HG03558 (cell line): ENCODE measurements around the gene HHIP.

ENCODE experiments used
- ATAC-seq: cut with Tn5 transposase; IDR thresholded peaks from one replicate; pipeline ENCODE4 v1.9.1; 2021; ENCODE audit warnings: moderate number of reproducible peaks; ENCODE audit not compliant: unreplicated experiment; ENCODE audit errors: extremely low read depth

Gene HHIP

DNA sequence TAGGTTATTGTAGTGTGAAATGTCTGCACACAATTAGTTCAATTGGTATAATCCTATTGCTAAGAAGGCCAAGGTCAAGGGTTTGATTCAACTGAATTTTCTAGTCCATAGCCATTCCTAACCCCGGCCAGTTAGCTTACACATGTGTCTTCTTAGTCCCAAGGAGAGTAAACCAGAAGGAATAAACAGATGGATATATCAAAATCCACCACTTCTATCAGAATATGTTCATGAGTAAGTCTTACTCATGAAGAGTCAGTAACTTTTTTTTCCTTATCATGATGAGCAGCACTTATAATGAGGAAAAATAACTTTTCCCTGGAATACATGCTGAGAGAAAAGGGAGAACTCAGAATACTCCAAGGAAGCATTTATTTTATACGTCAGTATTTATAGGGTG is 9.5 kb downstream of the HHIP start:
- ATAC-seq: no peak

DNA sequence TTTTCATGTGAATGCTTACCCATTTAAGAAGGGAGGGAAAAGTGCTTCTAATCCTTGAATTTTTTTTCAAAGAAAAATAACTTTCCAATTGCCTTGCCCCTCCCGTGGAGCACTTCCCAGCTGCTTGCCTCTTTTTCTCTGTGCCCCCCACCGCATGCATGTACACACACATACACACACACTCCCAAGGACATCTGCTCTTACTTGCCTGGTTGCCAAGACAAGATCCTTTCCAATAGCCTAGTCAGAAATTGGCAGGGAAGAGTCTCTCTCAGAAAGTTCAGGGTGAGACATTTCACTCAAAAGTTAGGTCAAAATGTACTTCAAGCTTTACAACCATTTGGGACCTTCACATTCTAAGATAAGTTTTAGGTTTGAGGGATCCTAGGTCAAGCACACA is 10.9 kb downstream of the HHIP start:
- no peak for ATAC-seq

DNA sequence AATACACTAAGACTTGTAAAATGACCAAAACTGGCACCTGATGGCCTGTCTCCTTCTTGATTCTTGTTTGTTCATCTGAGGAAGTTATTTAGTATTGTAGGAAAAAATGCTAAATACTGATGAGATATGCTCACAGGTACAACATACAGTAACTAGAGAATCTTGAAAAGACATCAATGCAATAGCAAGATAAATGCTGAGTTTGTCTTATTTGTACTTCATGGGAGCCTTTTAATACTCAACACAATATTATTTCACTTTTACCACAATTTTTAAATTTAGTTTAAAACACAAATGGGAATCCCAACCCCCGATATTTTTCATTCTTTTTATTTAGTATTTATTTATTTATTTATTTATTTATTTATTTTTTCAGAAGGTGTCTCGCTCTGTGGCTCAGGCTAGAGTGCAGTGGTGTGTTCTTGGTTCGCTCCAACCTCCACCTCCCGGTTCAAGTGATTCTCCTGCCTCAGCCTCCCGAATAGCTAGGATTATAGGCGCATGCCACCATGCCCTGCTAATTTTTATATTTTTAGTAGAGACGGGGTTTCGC is 12.1 kb downstream of the HHIP start:
- ATAC-seq: no peak

DNA sequence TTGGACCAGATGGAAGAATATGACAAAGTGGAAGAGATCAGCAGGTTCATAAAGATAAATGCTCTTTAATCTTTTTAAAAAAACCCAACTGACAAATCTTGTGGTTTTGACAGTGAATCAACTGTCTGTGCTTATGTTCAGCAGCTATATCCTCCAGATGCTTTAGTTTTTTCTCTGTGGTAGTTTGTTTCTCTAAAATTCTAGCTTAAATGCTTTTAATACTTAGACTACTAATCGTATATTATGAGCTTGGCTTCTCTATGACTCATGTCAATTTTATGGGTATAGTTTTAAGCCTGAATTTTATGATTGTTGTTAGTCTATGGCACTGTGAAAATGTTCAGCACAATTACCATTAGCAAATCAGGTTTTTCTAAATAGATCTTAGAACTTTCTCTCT is 12.9 kb downstream of the HHIP start:
- ATAC-seq: no peak

DNA sequence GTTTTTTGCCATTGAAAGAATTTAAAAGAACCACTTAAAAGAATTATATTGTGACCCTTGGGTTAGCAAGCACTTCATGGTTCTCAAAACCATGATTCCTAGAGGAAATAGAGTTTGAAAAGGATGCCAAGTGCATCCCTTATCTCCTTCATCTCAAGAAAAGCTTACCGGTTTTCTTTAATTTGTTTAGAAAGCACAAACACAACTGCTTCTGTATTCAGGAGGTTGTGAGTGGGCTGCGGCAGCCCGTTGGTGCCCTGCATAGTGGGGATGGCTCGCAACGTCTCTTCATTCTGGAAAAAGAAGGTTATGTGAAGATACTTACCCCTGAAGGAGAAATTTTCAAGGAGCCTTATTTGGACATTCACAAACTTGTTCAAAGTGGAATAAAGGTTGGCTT is 13.5 kb downstream of the HHIP start:
- no peak for ATAC-seq

DNA sequence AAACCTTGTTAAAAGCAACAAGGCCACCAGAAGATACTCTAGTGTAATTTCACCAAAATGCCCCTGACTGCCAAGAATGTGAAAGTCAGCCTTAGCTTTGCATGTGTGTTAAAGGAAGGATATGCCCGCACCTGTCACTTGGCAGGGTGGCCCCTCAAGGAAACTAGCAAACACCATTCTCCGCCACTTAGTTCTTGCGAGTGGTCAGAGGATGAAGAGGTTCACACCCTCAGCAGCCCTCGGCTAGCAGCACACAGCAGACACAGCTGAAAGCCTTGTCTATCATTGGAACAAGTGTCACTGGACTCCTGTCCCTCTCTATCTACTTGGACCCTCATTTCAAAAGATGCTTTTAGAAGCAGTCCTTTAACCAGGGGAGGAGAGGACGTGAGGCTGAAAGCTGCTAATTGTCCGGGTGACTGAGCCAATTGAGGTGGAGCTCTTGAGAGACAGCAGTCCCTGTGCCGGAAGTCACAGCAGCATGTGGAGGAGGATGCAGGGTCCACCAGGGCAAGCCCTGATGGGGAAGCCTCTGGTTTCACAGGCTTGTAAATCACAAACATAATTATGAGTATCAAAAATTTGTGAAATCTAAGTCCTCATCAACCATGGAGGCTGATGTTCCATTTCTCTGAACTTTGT is 18.0 kb downstream of the HHIP start:
- ATAC-seq: no peak

DNA sequence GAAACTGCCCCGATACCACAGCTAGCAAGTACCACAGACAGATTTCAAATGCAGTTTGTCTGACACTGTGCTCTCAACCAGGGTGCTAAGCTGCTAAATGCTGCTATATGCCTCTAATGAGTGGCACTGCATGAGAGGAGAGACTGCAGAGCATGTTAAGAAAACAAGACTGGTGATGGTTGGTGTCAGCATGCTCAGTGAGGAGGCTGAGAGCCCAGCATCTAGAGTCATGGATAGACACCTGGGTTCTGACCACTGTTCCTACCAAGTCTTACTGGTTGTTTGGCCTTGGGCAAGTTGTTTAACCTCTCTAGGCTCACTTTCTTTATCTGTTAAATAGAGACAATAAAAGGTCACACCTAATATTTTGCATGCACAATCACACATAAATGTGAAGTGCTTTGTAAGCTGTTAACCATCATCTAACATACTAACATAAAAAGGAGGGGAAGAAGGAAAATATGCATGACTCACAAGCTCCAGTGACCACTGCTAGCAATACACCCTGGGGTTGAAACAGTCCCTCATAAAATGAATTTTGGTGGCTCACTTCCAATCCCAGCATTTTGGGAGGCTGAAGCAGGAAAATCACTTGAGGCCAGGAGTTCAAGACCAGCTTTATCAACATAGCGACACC is 20.7 kb downstream of the HHIP start:
- no peak for ATAC-seq

DNA sequence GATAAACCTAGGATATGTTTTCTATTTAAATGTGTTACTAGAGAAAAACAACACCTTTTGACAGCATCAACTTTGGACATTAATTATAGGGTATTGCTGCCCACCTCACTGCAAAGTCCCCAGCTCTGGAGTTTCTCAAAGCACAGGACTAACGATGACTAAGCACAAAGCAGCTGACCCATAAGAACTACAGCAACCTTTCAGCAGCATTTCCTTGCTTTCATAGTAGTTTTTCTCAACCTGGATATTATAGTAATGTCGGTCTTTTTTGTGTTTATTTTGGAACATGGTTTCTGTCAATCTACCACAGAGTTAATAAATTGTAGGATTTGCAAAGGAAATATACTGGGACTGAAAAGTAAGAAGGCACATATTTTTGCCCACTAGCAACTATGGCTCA is 21.5 kb downstream of the HHIP start:
- no peak for ATAC-seq

DNA sequence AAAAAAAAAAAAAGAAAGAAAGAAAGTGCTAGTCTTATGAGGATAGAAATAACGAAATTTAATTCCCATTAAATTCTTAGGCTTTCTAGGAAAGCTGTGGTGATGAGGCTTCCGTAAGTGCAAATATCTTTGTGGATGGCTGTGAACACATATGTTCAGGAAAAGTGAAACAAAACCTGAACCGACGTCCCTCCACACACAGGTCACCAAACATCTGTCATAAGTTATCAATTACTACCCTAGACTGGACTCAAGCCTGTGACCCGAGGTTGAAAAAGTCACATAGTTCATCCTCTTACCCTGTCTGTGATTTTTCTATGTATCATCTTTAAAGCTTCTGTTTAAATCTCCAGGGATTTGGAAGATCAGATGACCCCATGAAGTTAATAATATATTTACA is 24.8 kb downstream of the HHIP start:
- ATAC-seq: no peak

DNA sequence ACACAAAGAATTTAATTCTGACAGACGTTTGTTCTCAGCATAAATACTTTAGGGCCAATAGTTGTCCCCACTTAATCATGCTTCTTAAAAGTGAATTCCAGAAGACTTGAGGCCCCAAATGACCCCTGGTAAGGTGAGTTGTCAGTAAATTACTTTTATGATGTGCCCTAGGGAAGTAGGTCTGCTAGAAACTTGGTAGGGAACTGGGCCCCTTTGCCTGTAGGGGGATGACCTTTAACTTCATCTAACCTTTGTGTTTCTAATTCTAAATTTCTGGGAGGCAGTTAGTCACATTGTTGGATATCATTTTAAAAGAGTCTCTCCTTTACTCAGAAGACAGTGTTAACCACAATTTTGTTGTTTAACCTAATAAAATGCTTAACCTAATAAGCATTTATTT is 28.8 kb downstream of the HHIP start:
- ATAC-seq: no peak

DNA sequence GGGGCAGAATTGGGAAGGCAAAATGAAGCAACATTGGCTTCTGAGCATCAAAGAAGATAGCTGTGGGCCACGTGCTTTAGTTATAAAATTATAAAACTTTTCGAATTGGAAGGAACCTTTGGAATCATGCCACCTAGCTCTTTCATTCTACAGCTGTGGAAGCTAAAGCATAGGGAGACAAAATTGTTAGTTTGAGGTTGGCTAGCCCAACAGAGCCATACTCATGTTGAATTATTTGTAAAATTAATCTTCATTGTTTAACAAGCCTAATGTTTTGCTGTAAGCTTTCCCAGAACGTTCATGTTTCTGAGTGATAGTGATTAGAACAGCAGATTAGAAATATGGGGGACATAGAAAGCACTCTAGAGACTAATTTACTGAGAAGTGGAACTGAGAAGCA is 35.9 kb downstream of the HHIP start:
- no peak for ATAC-seq

DNA sequence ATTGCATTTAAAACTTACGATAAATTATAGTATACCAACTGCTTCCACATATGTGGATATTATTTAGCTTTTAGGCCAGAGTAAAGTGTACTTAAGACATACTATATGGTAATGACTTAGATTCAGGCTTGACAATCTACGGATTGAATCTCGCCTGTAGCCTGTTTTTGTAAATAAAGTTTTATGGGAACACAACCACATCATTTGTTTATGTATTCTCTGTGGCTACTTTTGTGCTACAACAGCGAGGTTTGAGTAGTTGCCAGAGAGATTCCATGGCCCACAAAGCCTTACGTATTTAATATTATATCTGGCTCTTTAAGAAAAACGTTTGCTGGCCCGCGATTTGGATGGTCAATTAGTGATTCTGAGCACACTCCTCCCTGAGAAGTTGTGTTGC is 37.6 kb downstream of the HHIP start:
- ATAC-seq: no peak

DNA sequence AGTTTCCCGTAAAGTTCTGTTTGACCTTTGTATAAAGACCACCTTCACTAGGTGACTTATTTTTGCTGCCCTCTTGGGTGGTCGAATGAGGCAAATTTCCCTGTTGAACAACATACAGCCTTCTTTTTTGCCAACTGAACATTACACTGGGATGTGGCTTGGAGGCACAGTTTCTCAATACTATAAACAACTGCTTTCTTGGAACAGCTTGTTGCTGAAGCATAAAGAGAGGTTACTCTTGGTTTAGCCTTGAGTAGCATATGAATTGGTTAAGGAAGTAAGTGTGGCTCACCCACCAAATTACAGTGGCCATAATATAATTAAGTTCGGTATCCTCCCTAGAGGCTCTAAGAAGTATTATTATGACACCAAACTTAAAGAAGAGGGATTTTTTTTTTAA is 40.0 kb downstream of the HHIP start:
- ATAC-seq: no peak

DNA sequence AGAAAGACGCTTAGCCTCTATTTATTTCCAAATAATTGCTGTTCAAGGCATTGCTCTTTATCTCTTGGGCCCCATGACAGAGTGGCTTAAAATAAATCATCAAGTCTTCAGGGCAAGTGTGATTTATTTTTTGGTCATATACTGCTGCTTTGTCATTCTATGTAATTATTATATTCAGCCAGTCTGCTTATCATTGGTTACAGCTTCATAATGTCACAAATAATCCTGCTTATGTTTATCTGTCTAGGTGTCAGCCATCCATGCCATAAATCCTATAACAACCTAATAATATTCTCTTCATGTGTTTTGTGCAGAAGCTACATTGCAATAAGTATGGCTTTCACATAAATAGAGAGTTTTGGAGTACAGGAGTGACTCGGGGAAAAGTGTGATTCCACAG is 41.0 kb downstream of the HHIP start:
- no peak for ATAC-seq

DNA sequence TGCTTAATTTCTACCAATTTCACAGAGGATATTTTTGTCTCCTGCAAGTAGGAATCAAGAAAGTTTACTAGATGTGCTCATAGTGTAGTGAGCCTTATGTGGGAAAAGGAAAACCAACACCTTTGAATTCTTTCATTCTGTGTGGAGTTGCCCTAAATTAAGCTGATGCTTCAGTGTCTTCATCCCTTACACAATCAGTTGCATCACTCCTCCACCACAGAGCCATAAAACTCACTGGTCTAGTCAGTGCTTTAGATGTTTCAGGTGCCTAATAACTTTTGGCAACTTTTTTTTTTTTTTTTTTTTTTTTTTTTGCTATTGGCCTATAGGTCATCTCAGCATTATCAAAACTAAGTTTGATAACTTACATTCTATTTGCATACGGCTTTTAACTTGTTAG is 41.5 kb downstream of the HHIP start:
- no peak for ATAC-seq

DNA sequence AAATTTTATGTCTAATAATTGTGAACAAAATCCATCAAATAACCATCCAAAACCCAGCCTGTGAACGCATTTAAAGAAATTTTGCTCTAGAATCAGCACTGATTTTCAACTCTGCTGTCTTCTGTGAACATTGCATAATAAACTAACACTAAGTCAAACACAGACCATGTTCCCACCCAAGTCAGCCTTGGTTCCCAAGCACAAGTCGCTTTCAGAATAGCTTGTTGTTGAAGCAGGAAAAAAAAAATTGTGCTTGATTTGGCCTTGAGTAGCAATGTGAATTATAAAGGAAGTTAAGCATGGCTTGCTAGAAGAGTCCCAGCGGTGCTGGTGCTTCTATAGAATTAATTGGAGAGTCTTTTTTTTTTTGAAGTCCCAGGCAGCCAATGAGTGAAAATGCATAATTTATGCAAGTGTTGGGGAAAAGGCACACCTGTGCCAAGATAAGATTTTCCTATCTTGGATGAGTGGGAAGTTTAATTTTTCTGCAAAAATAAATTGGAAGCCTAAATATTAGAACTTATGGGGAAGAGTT is 42.1 kb downstream of the HHIP start:
- ATAC-seq: no peak

DNA sequence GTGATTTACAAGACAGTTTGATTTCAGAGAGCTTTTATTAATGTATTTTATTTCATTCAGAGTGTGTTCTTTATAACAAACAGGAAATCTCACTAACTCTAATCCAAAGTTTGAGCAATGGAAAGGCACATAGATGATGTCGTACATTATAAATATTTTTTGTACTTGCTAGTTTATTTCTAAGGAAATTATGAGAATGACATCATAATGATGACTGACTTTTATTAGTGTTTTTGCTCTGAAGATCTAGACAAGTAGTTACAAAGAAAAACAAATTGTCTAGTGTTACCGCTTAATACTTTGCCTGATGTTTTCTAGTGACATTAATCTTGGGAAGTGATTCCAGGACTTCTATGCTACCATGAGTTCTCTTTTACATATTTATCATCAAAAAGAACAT is 43.2 kb downstream of the HHIP start:
- no peak for ATAC-seq

DNA sequence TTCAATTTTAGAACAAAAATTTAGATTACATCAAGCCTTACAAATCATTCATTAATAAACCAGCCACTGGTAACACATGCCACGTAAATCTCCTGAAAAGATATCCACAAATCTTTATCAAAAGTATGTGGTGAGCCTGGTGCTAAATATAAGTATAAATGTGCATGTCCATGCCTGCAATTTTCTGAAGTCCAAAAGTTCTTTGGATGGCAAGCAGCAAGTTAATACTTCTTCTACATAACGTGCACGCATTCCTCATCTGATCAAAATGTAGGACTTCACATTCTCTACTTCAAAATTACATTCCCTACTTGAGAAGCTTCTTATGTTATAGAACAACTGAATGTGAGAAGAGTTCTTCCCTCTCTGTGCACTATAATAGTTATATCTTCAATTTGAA is 49.8 kb downstream of the HHIP start:
- no peak for ATAC-seq

DNA sequence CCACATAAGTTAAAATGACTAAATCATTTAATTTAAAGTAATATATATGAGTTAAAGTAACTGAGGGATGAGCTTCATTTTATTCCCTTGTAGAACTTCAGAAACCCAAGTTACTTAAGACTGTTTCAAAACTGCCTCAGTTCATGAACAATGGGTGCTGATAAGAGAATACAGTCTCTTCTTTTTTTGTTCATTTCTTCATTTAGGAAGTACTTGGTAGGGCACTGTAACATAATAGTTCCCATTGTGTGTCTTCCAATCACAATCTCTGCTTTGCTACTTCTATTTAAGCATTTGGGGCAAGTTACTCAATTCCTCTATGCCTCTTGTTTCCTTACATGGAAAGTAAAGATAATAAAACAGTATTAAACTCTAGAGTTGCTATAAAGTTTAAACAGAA is 50.4 kb downstream of the HHIP start:
- no peak for ATAC-seq

DNA sequence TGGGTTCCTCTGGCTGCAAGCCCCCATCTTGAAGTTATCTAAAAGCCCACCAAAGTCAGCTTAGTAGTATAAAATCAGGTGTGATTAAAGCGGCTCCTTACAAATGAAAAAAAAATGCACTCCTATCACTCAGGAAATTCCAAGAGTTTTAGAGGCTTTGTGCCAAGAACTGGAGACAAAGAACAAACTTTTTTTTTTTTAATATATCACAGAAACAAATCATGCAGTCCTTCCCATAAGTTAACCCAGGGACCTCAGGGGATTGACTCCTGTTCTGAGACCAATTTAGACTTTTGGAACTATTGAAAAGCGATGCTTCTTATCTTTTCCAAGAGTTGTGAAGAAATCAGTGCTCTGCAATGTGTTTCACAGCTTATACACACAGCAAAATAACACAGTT is 53.6 kb downstream of the HHIP start:
- no peak for ATAC-seq

DNA sequence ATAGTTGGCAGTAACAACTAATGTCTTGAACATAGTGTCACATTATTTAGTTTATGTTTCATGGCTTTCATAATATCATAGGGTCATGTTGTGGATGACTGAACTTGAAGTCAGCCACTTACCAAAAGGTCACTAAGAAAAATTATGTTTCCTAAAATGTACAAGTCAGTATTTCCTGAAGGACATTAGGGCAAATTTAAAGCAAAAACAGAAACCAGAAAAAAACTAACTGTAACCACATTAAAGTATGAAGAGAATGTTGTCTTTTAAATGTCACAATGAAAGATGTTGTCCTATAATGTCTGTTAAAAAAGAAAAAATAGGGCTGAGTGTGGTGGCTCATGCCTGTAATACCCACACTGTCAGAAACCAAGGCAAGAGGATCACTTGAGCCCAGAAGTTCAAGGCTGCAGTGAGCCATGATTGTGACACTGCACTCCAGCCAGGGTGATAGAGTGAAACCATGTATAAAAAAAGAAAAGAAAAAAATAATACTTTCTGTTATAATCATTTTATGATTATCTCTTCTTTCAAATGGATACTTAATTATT is 55.8 kb downstream of the HHIP start:
- ATAC-seq: no peak

DNA sequence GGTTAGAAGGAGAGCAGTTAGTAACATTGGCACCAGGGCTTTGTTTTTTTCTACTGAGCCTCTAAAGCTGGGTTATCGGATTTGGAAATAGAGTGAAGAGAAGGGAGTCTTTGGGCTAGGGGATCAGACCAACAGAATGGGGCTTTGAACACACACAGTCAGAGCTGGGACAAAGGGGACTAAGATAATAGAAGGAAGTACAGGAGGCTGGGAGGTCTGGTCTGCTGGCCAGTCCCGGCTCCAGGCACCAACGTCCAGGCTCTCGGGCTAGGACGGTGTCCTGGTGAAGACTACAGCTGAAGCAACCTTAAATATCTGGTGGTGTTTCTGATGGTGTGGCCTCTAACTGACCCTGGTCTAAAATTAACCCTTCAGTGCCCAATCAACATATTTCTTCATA is 57.5 kb downstream of the HHIP start:
- ATAC-seq: no peak
